OCI-LY7 (cell line): ENCODE measurements around the gene CCT5. TPM values are rescaled to one million over a fixed set of nuclear protein-coding genes. Genes with fewer than 3 reads are reported as not detected.

ENCODE experiments used
- BruUV-seq: library from RNA; stranded (reverse); fragments of 400-500 nt; replicated peaks from 2 replicates; lab custom pipeline; 2021; lab: Mats Ljungman, UMichigan
- CTCF ChIA-PET: fragments of 300-600 bp; sonication (Branson Sonifier 250); formaldehyde crosslinking; loops from one replicate; lab custom pipeline; 2022; ENCODE audit warnings: antibody characterized with exemption; ENCODE audit not compliant: unreplicated experiment; lab: Charles Lee
- POLR2A ChIA-PET: fragments of 300-600 bp; sonication (Branson Sonifier 250); formaldehyde crosslinking; loops from one replicate; lab custom pipeline; 2022; ENCODE audit warnings: antibody characterized with exemption; lab: Charles Lee
- DNase-seq: peaks from one replicate; pipeline ENCODE4 v3.0.0-alpha.2; 2015; ENCODE audit warnings: low spot score
- H2AFZ ChIP-seq: fragments of 200-600 bp; sonication (generic), shearing (Covaris generic); 2 replicates; pipeline ENCODE4 v1.6.1; 2014; ENCODE audit warnings: mild to moderate bottlenecking, antibody characterized with exemption, low read length, moderate library complexity
- H3K27ac ChIP-seq: fragments of 200-600 bp; sonication (generic); 2 replicates; pipeline ENCODE4 v1.5.1; 2014; ENCODE audit warnings: mixed run types, low read depth, mild to moderate bottlenecking, moderate library complexity, low read length, inconsistent platforms; ENCODE audit not compliant: poor library complexity, severe bottlenecking
- H3K36me3 ChIP-seq: fragments of 200-600 bp; sonication (generic); 2 replicates; pipeline ENCODE4 v1.6.1; 2014; ENCODE audit warnings: mild to moderate bottlenecking, antibody characterized with exemption, low read length, moderate library complexity, mixed read lengths; ENCODE audit not compliant: insufficient read depth
- H3K4me1 ChIP-seq: fragments of 200-600 bp; sonication (generic); 2 replicates; pipeline ENCODE4 v1.5.1; 2014; ENCODE audit warnings: mild to moderate bottlenecking, low read length; ENCODE audit not compliant: insufficient read depth, poor library complexity, severe bottlenecking
- H3K4me2 ChIP-seq: fragments of 200-600 bp; sonication (generic); 2 replicates; pipeline ENCODE4 v1.6.1; 2014; ENCODE audit warnings: mild to moderate bottlenecking, low read length
- H3K4me3 ChIP-seq: fragments of 200-600 bp; sonication (generic); 2 replicates; pipeline ENCODE4 v1.5.1; 2014; ENCODE audit warnings: mild to moderate bottlenecking, low read depth, low read length; ENCODE audit not compliant: poor library complexity, severe bottlenecking
- H3K79me2 ChIP-seq: fragments of 200-600 bp; sonication (generic); 2 replicates; pipeline ENCODE4 v1.6.1; 2016; ENCODE audit warnings: low read depth, mild to moderate bottlenecking, low read length, moderate library complexity, mixed read lengths; ENCODE audit not compliant: insufficient read depth
- H3K9me2 ChIP-seq: fragments of 200-600 bp; sonication (generic); 2 replicates; pipeline ENCODE4 v1.6.1; 2016; ENCODE audit warnings: mild to moderate bottlenecking, low read length, mixed read lengths; ENCODE audit not compliant: insufficient read depth
- H3K9me3 ChIP-seq: fragments of 200-600 bp; sonication (generic); 2 replicates; pipeline ENCODE4 v1.6.1; 2014; ENCODE audit warnings: mild to moderate bottlenecking, mixed run types, low read length, mixed read lengths
- H4K20me1 ChIP-seq: fragments of 200-600 bp; sonication (generic); 2 replicates; pipeline ENCODE4 v1.6.1; 2014; ENCODE audit warnings: mild to moderate bottlenecking, antibody characterized with exemption, low read length, moderate library complexity, mixed read lengths; ENCODE audit not compliant: insufficient read depth
- CTCF ChIP-seq: fragments of 200-600 bp; sonication (generic); conservative IDR thresholded peaks from 2 replicates; pipeline ENCODE4 v1.5.1; 2014; ENCODE audit warnings: mild to moderate bottlenecking, antibody characterized with exemption, low read length, moderate library complexity, mixed read lengths
- EZH2phosphoT487 ChIP-seq: fragments of 200-600 bp; sonication (generic); IDR thresholded peaks from 2 replicates; pipeline ENCODE4 v1.6.1; 2018; ENCODE audit warnings: low read depth, borderline replicate concordance, mild to moderate bottlenecking, mixed run types, antibody characterized with exemption, low read length, moderate library complexity, mixed read lengths
- intact Hi-C: fragments of 100-400 bp; cut with micrococcal nuclease; formaldehyde crosslinking; loops from one replicate; pipeline ENCODE4 v1.10.0; 2022; ENCODE audit not compliant: unreplicated experiment
- total RNA-seq, 2 experiments: library from RNA; depleted of rRNA in 1 of 2; stranded (reverse); fragments of >200 nt in 1 of 2; shearing (Covaris generic) in 1 of 2; gene quantifications; 2 replicates each; pipeline ENCODE4 v1.2.3, GENCODE V29; 2014 to 2022

Gene CCT5
- total RNA-seq, 2 experiments from 2014 or later: 389 to 498 TPM

- Histone ChIP-seq H3K4me1 (peaks cover 14% of the 10 kb centered on the region), H3K79me2 (no peaks in the 10 kb centered on the region), H3K9me3 (no peaks in the 10 kb centered on the region), H3K4me2 (no peak overlapping the region), H4K20me1 (no peaks in the 10 kb centered on the region), H3K9me2 (no peaks in the 10 kb centered on the region), H3K36me3 (no peaks in the 10 kb centered on the region), H3K27ac (no peak overlapping the region), H3K4me3 (no peak overlapping the region), H2AFZ (no peak overlapping the region)
- intact Hi-C loops: no loop called here
- ChIA-PET CTCF (no interaction called here), POLR2A (interaction anchor here (0.7 kb wide), 1 partner anchor 1527 kb away, joined by 3 read pairs; no protein-coding TSS in a partner anchor)
- no TSS peak for BruUV-seq
- TF ChIP-seq CTCF: no peak
- TF ChIP-seq EZH2phosphoT487: no peak
- no peak for DNase-seq
These were observed 44.0 kb downstream of the CCT5 start for GRCh38 chr5:10293907-10294662.

GRCh38 chr5:10295619-10296326 lies 45.7 kb downstream of the CCT5 start:
- Histone ChIP-seq H3K36me3 (no peaks in the 10 kb centered on the region), H3K79me2 (no peaks in the 10 kb centered on the region), H4K20me1 (no peaks in the 10 kb centered on the region), H3K9me3 (no peaks in the 10 kb centered on the region), H3K9me2 (no peaks in the 10 kb centered on the region), H3K4me3 (no peak overlapping the region), H3K4me2 (no peak overlapping the region), H3K27ac (no peak overlapping the region), H2AFZ (no peak overlapping the region), H3K4me1 (peaks cover 9% of the 10 kb centered on the region)
- CTCF ChIA-PET: no interaction called here
- POLR2A ChIA-PET: no interaction called here
- TF ChIP-seq CTCF: no peak
- TF ChIP-seq EZH2phosphoT487: no peak
- intact Hi-C loops: no loop called here
- BruUV-seq: no TSS peak
- no peak for DNase-seq
